ENCODE measurements around the gene ACVR1. TPM values are rescaled to one million over a fixed set of nuclear protein-coding genes. Genes with fewer than 3 reads are reported as not detected.

The ACVR1 gene
- total RNA-seq, 1 donor from 2014 or later = 29.9 TPM

DNA sequence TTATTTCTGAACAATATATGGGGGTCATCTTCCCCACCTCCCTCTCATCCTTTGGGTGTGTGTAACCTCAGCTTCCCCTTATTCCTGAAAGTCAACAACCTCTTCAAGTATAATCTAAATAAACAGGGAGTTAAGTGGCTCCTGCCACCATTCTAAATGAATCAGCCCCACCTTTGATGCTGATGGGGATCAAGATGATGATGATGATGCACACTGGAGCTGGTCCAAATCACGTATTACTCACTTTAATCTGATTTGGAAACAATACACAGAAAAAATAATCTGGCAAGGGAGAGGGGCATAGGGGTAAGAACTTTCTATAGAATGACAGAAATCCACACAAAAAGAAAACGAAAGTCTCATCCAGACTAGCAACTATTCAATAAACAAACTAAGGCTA is 7.1 kb downstream of the ACVR1 start:
- Mint-ChIP-seq H3K27ac (ENCODE audit: unreplicated experiment) (no peak overlapping the region), H3K36me3 (ENCODE audit: low read depth, unreplicated experiment) (no peaks in the 10 kb centered on the region), H3K9me3 (ENCODE audit: unreplicated experiment) (no peaks in the 10 kb centered on the region), H3K4me1 (ENCODE audit: unreplicated experiment) (peaks cover 31% of the 10 kb centered on the region), H3K4me3 (ENCODE audit: unreplicated experiment) (no peak overlapping the region), H3K27me3 (ENCODE audit: unreplicated experiment) (no peaks in the 10 kb centered on the region)
- TF ChIP-seq, protein P1, sequence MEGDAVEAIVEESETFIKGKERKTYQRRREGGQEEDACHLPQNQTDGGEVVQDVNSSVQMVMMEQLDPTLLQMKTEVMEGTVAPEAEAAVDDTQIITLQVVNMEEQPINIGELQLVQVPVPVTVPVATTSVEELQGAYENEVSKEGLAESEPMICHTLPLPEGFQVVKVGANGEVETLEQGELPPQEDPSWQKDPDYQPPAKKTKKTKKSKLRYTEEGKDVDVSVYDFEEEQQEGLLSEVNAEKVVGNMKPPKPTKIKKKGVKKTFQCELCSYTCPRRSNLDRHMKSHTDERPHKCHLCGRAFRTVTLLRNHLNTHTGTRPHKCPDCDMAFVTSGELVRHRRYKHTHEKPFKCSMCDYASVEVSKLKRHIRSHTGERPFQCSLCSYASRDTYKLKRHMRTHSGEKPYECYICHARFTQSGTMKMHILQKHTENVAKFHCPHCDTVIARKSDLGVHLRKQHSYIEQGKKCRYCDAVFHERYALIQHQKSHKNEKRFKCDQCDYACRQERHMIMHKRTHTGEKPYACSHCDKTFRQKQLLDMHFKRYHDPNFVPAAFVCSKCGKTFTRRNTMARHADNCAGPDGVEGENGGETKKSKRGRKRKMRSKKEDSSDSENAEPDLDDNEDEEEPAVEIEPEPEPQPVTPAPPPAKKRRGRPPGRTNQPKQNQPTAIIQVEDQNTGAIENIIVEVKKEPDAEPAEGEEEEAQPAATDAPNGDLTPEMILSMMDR (IDR thresholded peaks at IDR 0.05; ENCODE audit: unreplicated experiment) = no peak
- DNase-seq (ENCODE audit: low spot score) = no peak

GRCh38 chr2:157867703-157868102 is 8.4 kb downstream of the ACVR1 start:
- Mint-ChIP-seq H3K27ac (ENCODE audit: unreplicated experiment) (no peak overlapping the region), H3K9me3 (ENCODE audit: unreplicated experiment) (no peaks in the 10 kb centered on the region), H3K27me3 (ENCODE audit: unreplicated experiment) (no peaks in the 10 kb centered on the region), H3K36me3 (ENCODE audit: low read depth, unreplicated experiment) (no peaks in the 10 kb centered on the region), H3K4me3 (ENCODE audit: unreplicated experiment) (no peak overlapping the region), H3K4me1 (ENCODE audit: unreplicated experiment) (peaks cover 28% of the 10 kb centered on the region)
- TF ChIP-seq, protein P1 (IDR thresholded peaks at IDR 0.05; ENCODE audit: unreplicated experiment) = no peak
- DNase-seq (ENCODE audit: low spot score) = no peak

DNA sequence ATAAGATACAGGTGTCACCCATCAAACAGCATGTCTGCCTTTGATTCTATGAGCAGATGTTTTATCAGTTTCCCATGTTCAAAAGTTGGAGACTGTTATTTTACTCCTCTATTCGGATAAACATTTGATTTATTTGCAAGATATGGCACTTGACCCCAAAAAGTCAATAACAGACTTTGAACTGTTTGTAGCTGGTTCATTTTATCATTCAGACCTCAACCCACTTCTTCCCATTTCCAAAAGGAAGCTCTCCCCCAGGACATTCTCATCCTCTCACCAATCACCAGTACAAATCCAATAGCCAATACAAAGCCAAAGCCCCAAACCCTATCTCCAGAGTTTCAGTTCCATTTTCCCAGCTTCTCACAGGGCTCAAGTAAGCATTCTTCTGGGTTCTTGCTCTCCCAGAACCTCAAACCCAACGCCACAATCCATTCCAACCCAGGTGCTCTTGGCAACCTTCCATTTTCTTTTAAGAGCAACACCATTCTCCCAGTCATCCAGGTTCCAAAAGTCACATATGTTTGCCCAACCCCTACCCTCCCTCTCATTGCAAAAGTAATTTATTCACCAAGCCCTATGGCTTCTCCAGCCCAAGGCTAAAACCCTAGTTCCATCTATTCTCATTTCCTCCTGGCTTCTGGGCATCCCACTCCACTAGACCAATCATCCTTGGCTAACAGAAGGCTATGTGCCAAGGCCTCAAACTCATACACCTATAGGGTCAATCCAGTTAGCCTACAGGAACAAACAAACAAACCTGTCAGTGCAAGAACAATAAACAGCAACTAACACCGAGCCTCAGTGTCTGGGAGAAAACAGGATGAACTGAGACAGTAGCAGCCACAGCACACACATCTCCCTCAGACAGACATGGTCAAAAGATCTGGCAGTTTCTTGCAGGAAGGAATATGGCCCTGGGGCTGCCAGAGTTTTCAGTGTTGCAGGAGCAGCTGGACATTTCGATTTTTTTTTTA is 9.2 kb downstream of the ACVR1 start:
- H3K36me3 Mint-ChIP-seq (ENCODE audit: low read depth, unreplicated experiment) = no peaks in the 10 kb centered on the region

GRCh38 chr2:157866202-157866601 is 9.9 kb downstream of the ACVR1 start:
- H3K27me3 Mint-ChIP-seq (ENCODE audit: unreplicated experiment) = no peaks in the 10 kb centered on the region
- peaks cover 17% of the 10 kb centered on the region for H3K4me1 Mint-ChIP-seq (ENCODE audit: unreplicated experiment)
- no peaks in the 10 kb centered on the region for H3K36me3 Mint-ChIP-seq (ENCODE audit: low read depth, unreplicated experiment)
- no peaks in the 10 kb centered on the region for H3K9me3 Mint-ChIP-seq (ENCODE audit: unreplicated experiment)
- no peak for DNase-seq (ENCODE audit: low spot score)
- TF ChIP-seq, protein P1 (IDR thresholded peaks at IDR 0.05; ENCODE audit: unreplicated experiment) = no peak
- H3K27ac Mint-ChIP-seq (ENCODE audit: unreplicated experiment) = no peak overlapping the region
- no peak overlapping the region for H3K4me3 Mint-ChIP-seq (ENCODE audit: unreplicated experiment)

More for the DNA sequence above, 9.2 kb downstream of the ACVR1 start:
- DNase-seq (ENCODE audit: low spot score) = no peak
- no peak overlapping the region for H3K27ac Mint-ChIP-seq (ENCODE audit: unreplicated experiment)
- H3K4me1 Mint-ChIP-seq (ENCODE audit: unreplicated experiment) = peaks cover 20% of the 10 kb centered on the region
- no peaks in the 10 kb centered on the region for H3K27me3 Mint-ChIP-seq (ENCODE audit: unreplicated experiment)
- H3K4me3 Mint-ChIP-seq (ENCODE audit: unreplicated experiment) = no peak overlapping the region
- no peaks in the 10 kb centered on the region for H3K9me3 Mint-ChIP-seq (ENCODE audit: unreplicated experiment)
- TF ChIP-seq, protein P1 (IDR thresholded peaks at IDR 0.05; ENCODE audit: unreplicated experiment) = no peak

- H3K27me3 Mint-ChIP-seq (ENCODE audit: unreplicated experiment) = no peaks in the 10 kb centered on the region
- no peak overlapping the region for H3K27ac Mint-ChIP-seq (ENCODE audit: unreplicated experiment)
- peaks cover 17% of the 10 kb centered on the region for H3K4me1 Mint-ChIP-seq (ENCODE audit: unreplicated experiment)
Observed at GRCh38 chr2:157864857-157865430, 11.2 kb downstream of the ACVR1 start.

More at GRCh38 chr2:157864857-157865430, 11.2 kb downstream of the ACVR1 start:
- H3K9me3 Mint-ChIP-seq (ENCODE audit: unreplicated experiment) = no peaks in the 10 kb centered on the region
- TF ChIP-seq, protein P1 (IDR thresholded peaks at IDR 0.05; ENCODE audit: unreplicated experiment) = no peak
- no peak for DNase-seq (ENCODE audit: low spot score)
- H3K36me3 Mint-ChIP-seq (ENCODE audit: low read depth, unreplicated experiment) = no peaks in the 10 kb centered on the region
- no peak overlapping the region for H3K4me3 Mint-ChIP-seq (ENCODE audit: unreplicated experiment)
